Peyer's patch (tissue), 4 donors: ENCODE data around the gene ABCD3. TPM values are rescaled to one million over a fixed set of nuclear protein-coding genes. Genes with fewer than 3 reads are reported as not detected.

Experiments used
- DNase-seq, 3 donors: peaks; one replicate each; pipeline ENCODE4 v3.0.0-alpha.2; 2017 to 2019
- H3K27ac ChIP-seq, 4 donors: fragments of 200-600 bp; sonication (generic); one replicate each; pipeline ENCODE4 v1.5.1; 2016 to 2019
- H3K27me3 ChIP-seq, 2 donors: fragments of 200-600 bp; sonication (generic); one replicate each; pipeline ENCODE4 v1.5.1; 2019
- H3K36me3 ChIP-seq, 3 donors: fragments of 200-600 bp; sonication (generic); one replicate each; pipeline ENCODE4 v1.5.1; 2016 to 2019
- H3K4me1 ChIP-seq, 4 donors: fragments of 200-600 bp; sonication (generic); one replicate each; pipeline ENCODE4 v1.5.1; 2016 to 2019
- H3K4me3 ChIP-seq, 4 donors: fragments of 200-600 bp; sonication (generic); 1 replicate in 3 of 4; 2 replicates in 1 of 4; pipeline ENCODE4 v1.5.1; 2016 to 2019; ENCODE audit warnings: mild to moderate bottlenecking in 1 of 4
- H3K9me3 ChIP-seq, 4 donors: fragments of 200-600 bp; sonication (generic); one replicate each; pipeline ENCODE4 v1.5.1; 2016 to 2019; ENCODE audit warnings: mild to moderate bottlenecking in 1 of 4
- CTCF ChIP-seq, 6 experiments: fragments of 450-650 bp in 4 of 6; fragments of 200-600 bp in 2 of 6; sonication (generic) in 1 of 6; IDR thresholded peaks; one replicate each; pipeline ENCODE4 v1.5.1; 2017 to 2019; ENCODE audit warnings: antibody characterized with exemption in 6 of 6, mild to moderate bottlenecking in 3 of 6, moderate library complexity in 1 of 6
- POLR2A ChIP-seq, 2 donors: fragments of 450-650 bp; IDR thresholded peaks; one replicate each; pipeline ENCODE4 v1.5.1; 2017; ENCODE audit warnings: antibody characterized with exemption in 2 of 2, mild to moderate bottlenecking in 2 of 2, moderate library complexity in 2 of 2
- total RNA-seq, 4 donors: library from RNA; depleted of rRNA; stranded (reverse); fragments of >200 nt; gene quantifications; one replicate each; pipeline ENCODE4 v1.1.0, GENCODE V29; 2016

Gene ABCD3
- total RNA-seq, 4 donors from 2014 or later = 22.3 to 66.6 (median 57.0) TPM

- peaks cover 0 to 22% (median 0%) of the 10 kb centered on the region in 3 donors for H3K36me3 ChIP-seq
- no peaks in the 10 kb centered on the region for H3K27me3 ChIP-seq
- H3K27ac ChIP-seq = peak overlapping the region in 2 of 4 donors; percentile 36 to 92
- peak overlapping the region in 2 of 4 donors; percentile 83 to 85 for H3K4me3 ChIP-seq
- peaks cover 0 to 11% (median 5%) of the 10 kb centered on the region in 4 donors for H3K4me1 ChIP-seq
- no peak for DNase-seq
- TF ChIP-seq CTCF (IDR thresholded peaks at IDR 0.05) = no peak
- no peaks in the 10 kb centered on the region for H3K9me3 ChIP-seq
Measured at GRCh38 chr1:94538243-94538827, 120.1 kb downstream of the ABCD3 start.

- Histone ChIP-seq H3K4me3 (peak overlapping the region in 2 of 4 donors; percentile 83 to 85), H3K27me3 (no peaks in the 10 kb centered on the region), H3K27ac (peak overlapping the region in 2 of 4 donors; percentile 36 to 92), H3K36me3 (peaks cover 0 to 19% (median 0%) of the 10 kb centered on the region in 3 donors), H3K9me3 (no peaks in the 10 kb centered on the region), H3K4me1 (peaks cover 0 to 11% (median 5%) of the 10 kb centered on the region in 4 donors)
- DNase-seq = peak in 1 of 3 donors; percentile 54
- TF ChIP-seq CTCF (IDR thresholded peaks at IDR 0.05) (no peak), POLR2A (IDR thresholded peaks at IDR 0.05) (no peak)
Measured at GRCh38 chr1:94539496-94539895, 121.3 kb downstream of the ABCD3 start.

DNA sequence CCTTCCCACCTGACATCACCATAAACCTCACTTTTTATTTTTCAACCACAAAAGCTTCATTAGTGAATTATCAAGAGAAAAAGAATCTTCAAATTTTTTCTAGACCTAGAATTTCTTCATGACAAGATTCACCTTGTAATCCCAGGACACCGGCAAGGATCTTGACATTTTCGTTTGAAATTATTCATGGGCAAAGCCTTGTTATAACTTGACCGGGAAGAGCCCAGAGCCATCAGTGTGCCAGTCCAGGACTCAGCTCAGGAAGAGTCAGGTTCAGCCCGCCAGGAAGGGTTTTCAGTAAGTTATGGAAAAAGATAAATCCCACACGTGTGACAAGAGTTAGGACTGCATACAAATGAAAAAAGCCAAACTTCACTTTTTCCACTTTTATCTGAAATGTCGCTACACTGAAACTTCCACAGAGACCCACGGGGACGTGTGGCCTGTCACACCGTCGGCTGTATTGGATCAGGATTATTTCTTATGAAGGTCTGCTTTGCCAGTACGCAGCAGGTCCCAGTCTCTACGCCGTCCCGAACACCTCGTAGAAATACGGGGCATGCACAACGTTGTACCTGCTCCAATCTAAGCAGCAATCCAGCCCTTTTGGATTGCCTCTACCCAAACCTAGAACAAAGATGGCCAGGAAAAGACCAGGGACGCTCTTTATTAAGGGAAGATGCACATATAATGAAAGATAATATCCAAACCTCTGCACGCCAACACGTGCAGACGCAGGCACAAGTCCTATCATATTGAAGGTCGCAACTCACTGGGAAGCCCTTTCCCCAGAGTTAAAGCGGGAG, 122.5 kb downstream of the ABCD3 start:
- H3K4me1 ChIP-seq = peaks cover 0 to 11% (median 5%) of the 10 kb centered on the region in 4 donors
- DNase-seq = no peak
- H3K27ac ChIP-seq = peak overlapping the region; percentile 75 to 92 (median 88)
- H3K4me3 ChIP-seq = peak overlapping the region; percentile 48 to 85 (median 70)
- H3K36me3 ChIP-seq = peaks cover 0 to 7% (median 0%) of the 10 kb centered on the region in 3 donors
- no peaks in the 10 kb centered on the region for H3K27me3 ChIP-seq
- H3K9me3 ChIP-seq = no peaks in the 10 kb centered on the region
- TF ChIP-seq CTCF (IDR thresholded peaks at IDR 0.05) = no peak
- TF ChIP-seq POLR2A (IDR thresholded peaks at IDR 0.05) = no peak

- Histone ChIP-seq H3K9me3 (no peaks in the 10 kb centered on the region), H3K36me3 (no peaks in the 10 kb centered on the region), H3K4me1 (peaks cover 0 to 11% (median 5%) of the 10 kb centered on the region in 4 donors), H3K27me3 (no peaks in the 10 kb centered on the region), H3K27ac (peak within 1 kb of the TSS; percentile 75 to 92 (median 88)), H3K4me3 (peak within 1 kb of the TSS; percentile 48 to 85 (median 70))
- DNase-seq = peak; percentile 43 to 96 (median 95)
- TF ChIP-seq POLR2A (IDR thresholded peaks at IDR 0.05) (peak; percentile 75 to 91), CTCF (IDR thresholded peaks at IDR 0.05) (peak in 1 of 6 experiments; percentile 22)
Measured at GRCh38 chr1:94541246-94542087, 123.3 kb downstream of the ABCD3 start, which contains the start of gene F3. F3 (minus strand) TSS chr1:94541759; CDS start chr1:94541636, 123 bp downstream.
